Skeletal muscle tissue (tissue), 4 donors: ENCODE results near the gene POLR3C. TPM values are rescaled to one million over a fixed set of nuclear protein-coding genes. Genes with fewer than 3 reads are reported as not detected.

Experiments used
- H3K27ac ChIP-seq: one replicate; pipeline ENCODE4 v1.7.0; 2013; ENCODE audit warnings: mild to moderate bottlenecking, low read depth, low read length, inconsistent platforms
- H3K27me3 ChIP-seq, 3 donors: one replicate each; pipeline ENCODE4 v1.7.0; 2013; ENCODE audit warnings: low read length in 3 of 3; ENCODE audit not compliant: control insufficient read depth in 3 of 3, insufficient read depth in 3 of 3
- H3K36me3 ChIP-seq, 3 donors: one replicate each; pipeline ENCODE4 v1.7.0; 2013; ENCODE audit warnings: low read length in 3 of 3; ENCODE audit not compliant: control insufficient read depth in 3 of 3, insufficient read depth in 3 of 3
- H3K4me1 ChIP-seq, 3 donors: one replicate each; pipeline ENCODE4 v1.7.0; 2013; ENCODE audit warnings: low read length in 3 of 3, mild to moderate bottlenecking in 3 of 3; ENCODE audit not compliant: control insufficient read depth in 3 of 3, insufficient read depth in 3 of 3
- H3K4me3 ChIP-seq, 3 donors: one replicate each; pipeline ENCODE4 v1.7.0; 2013; ENCODE audit warnings: low read length in 3 of 3
- H3K9ac ChIP-seq, 3 donors: one replicate each; pipeline ENCODE4 v1.7.0; 2013; ENCODE audit warnings: low read length in 3 of 3, mild to moderate bottlenecking in 3 of 3, moderate library complexity in 2 of 3, low read depth in 1 of 3
- H3K9me3 ChIP-seq, 3 donors: one replicate each; pipeline ENCODE4 v1.7.0; 2013; ENCODE audit warnings: low read length in 3 of 3; ENCODE audit not compliant: control insufficient read depth in 3 of 3
- total RNA-seq: library from RNA; depleted of rRNA; stranded (reverse); fragments of >200 nt; gene quantifications from one replicate; pipeline ENCODE4 v1.2.3, GENCODE V29; 2014
- donor health status: Osteomylitis.

The POLR3C gene
- total RNA-seq, 1 donor from 2014 or later: 22.4 TPM

DNA sequence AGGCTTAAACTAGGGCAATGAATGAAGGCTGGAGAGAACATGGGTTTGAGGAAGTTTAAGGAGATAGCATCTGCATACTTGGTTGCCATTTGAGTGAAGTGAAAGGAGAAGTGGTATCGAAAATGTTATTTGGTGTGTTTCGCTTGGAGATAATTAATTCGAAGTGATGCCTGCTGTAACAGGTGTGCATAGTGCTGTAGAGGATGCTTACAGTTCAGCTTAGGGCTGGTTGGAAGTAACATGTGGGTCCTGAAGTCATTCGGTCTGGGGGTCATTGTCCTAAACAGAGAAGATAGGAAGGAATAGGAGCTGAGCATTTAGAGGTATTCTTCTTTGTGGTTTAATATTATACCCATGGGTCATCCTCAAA, 21.1 kb downstream of the POLR3C start:
- Histone ChIP-seq H3K9ac (peak overlapping the region; percentile 75 to 92 (median 75)), H3K9me3 (no peaks in the 10 kb centered on the region), H3K36me3 (peaks cover 28 to 49% (median 38%) of the 10 kb centered on the region in 3 donors), H3K4me1 (peaks cover 9 to 17% (median 10%) of the 10 kb centered on the region in 3 donors), H3K27me3 (no peaks in the 10 kb centered on the region), H3K4me3 (peak overlapping the region; percentile 72 to 85 (median 77)), H3K27ac (peak overlapping the region; percentile 48)

DNA sequence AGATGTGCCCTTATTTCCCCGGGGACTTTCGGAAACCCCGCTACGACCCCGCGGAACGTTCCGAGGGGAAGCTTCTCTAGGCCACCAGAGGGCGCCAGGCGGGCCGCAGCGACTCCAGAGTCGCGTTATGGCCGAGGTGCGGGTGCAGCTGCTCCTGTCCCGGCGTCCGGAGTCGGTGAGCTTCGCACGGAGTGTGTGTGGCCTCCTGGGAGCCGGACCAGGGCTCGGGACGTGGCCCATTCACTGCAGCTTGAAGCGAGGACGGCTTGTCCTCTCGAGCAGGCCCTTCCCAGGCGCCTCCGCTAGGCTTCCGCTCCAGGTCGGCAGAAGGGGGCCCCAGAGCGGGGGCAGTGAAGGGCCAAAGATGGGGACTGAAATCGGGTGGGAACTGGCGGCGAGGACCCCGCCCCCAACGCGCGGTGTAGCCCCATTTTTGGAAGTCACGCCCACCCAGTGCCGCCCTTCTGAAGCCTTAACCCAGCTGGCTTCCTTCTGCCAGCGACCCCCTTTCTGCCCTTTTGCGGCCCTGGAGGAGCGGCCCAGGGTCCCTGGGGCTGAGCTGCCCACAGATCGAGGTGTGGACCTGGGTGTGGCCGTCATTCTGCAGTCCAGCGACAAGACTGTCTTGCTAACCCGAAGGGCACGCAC, 21.6 kb downstream of the POLR3C start, which contains the start of gene NUDT17:
Gene NUDT17, plus strand, starts transcription at position 117 of the 648 bp plus-strand sequence. Its CDS starts 11 bp downstream, at position 128.
- Histone ChIP-seq H3K4me3 (peak within 1 kb of the TSS; percentile 72 to 85 (median 77)), H3K9ac (peak within 1 kb of the TSS; percentile 75 to 92 (median 75)), H3K27me3 (no peaks in the 10 kb centered on the region), H3K4me1 (peaks cover 9 to 17% (median 10%) of the 10 kb centered on the region in 3 donors), H3K9me3 (no peaks in the 10 kb centered on the region), H3K36me3 (peaks cover 32 to 51% (median 41%) of the 10 kb centered on the region in 3 donors), H3K27ac (peak within 1 kb of the TSS; percentile 48)

DNA sequence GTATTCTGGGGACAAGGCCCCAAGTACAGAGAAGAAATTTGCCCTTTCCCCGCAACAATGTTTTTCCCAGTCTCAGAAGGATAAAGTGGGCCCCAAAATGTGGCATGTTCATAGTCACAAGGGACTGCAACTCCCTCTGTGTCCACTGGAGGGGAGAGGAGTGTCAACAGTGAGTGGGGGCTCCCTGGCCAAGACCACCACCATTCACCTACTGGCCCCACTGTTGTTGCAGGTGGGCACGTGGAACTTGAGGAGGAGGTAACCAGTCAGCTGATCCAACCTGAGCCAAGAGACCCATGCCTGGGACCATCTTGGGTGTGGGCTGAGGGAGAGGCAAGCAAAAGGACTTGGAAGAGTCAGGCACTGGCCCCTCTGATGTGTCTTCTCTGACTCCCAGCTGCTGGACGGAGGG, 22.2 kb downstream of the POLR3C start:
- peak overlapping the region; percentile 48 for H3K27ac ChIP-seq
- peak overlapping the region in 2 of 3 donors; percentile 75 to 92 for H3K9ac ChIP-seq
- peak overlapping the region; percentile 72 to 85 (median 77) for H3K4me3 ChIP-seq
- peaks cover 9 to 17% (median 10%) of the 10 kb centered on the region in 3 donors for H3K4me1 ChIP-seq
- H3K9me3 ChIP-seq: no peaks in the 10 kb centered on the region
- no peaks in the 10 kb centered on the region for H3K27me3 ChIP-seq
- peaks cover 31 to 51% (median 40%) of the 10 kb centered on the region in 3 donors for H3K36me3 ChIP-seq

DNA sequence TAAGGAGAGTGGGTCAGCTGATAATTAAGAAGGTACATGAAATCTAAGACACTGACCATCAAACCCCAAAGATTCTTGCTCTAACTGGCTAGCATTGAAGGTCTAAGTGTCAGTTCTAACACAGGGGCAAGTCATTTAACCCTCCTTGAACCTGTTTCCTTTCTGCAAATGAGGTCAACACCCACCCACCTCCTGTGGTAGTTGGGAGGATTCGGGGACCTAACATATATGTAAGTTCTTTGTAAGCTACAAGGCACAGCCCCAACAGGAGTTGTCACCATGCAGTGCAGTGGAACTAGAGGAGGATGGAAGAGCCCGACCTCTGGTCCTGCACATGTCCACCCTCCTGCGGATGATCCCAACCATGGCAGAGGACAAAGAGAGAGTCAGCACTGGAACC, 23.8 kb downstream of the POLR3C start:
- Histone ChIP-seq H3K27me3 (no peaks in the 10 kb centered on the region), H3K9ac (no peak overlapping the region), H3K4me1 (peaks cover 9 to 17% (median 10%) of the 10 kb centered on the region in 3 donors), H3K36me3 (peaks cover 22 to 47% (median 36%) of the 10 kb centered on the region in 3 donors), H3K4me3 (no peak overlapping the region), H3K9me3 (no peaks in the 10 kb centered on the region), H3K27ac (no peak overlapping the region)

DNA sequence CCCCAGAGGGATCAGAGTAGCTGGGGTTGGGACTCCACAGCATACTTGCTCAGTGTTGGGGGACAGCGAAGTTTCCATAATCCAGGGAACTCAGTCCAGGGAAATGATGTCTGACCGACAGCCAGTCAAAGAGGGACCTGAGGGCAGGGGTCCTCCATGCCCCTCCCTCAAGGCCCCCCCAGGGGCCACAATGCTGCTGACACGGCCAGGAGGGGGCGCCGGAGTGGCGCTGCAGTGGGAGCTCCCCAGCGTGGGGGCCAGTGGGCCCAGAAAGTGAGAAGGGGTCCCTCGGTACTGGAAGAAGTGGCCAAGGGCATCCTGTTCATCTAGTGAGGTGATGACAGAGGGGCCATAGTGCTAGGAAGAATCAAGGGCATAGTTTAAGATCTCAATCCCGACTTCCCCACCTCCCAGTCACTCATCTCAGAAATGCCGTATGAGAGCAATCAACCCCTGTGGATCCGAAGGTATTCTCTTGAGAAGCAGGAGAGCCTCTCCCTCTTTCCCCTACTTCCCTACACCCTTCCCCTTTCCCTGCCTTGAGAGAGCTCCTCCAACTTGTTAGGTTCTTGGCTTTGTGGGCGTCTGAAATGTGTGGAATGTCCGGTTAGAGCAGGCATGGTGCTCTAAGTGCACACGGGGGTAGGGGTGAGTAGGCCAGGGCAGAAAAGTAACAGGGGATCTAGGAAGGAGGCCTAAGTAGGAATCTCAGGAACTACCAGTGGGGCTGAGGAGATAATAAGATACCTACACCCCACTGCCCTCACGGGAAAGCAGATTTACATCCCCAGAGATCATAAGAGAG, 25.6 kb downstream of the POLR3C start:
- H3K27ac ChIP-seq: no peak overlapping the region
- peaks cover 35 to 55% (median 50%) of the 10 kb centered on the region in 3 donors for H3K36me3 ChIP-seq
- H3K9ac ChIP-seq: no peak overlapping the region
- no peaks in the 10 kb centered on the region for H3K27me3 ChIP-seq
- peaks cover 6 to 17% (median 10%) of the 10 kb centered on the region in 3 donors for H3K4me1 ChIP-seq
- no peak overlapping the region for H3K4me3 ChIP-seq
- no peaks in the 10 kb centered on the region for H3K9me3 ChIP-seq

DNA sequence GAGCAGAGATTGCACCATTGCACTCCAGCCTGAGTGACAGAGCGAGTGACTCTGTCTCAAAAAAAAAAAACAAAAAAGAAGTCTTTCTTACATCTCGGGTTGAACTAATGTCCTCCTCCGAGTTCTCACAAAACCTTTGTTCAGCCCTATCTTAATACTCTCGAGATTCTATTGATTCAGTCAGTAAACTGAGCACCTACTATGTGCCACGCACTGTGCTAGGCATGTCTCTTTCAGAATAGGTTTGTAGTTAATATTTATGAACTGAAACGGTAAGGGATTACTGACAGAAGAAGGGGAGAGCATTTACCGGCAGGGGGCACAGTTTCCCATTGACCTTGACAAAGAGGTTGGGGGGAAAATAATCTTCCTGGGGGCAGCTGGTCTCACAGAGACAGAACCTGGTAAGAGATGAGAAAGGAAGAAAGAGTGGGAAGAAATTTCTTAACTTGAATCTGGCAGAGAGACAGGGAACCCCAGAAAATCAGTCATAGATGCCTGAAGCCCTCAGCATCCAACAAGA, 31.5 kb downstream of the POLR3C start:
- Histone ChIP-seq H3K36me3 (peaks cover 41 to 54% (median 47%) of the 10 kb centered on the region in 3 donors), H3K27me3 (no peaks in the 10 kb centered on the region), H3K9ac (no peak overlapping the region), H3K9me3 (no peaks in the 10 kb centered on the region), H3K27ac (no peak overlapping the region), H3K4me3 (no peak overlapping the region), H3K4me1 (peaks cover 16 to 26% (median 17%) of the 10 kb centered on the region in 3 donors)

DNA sequence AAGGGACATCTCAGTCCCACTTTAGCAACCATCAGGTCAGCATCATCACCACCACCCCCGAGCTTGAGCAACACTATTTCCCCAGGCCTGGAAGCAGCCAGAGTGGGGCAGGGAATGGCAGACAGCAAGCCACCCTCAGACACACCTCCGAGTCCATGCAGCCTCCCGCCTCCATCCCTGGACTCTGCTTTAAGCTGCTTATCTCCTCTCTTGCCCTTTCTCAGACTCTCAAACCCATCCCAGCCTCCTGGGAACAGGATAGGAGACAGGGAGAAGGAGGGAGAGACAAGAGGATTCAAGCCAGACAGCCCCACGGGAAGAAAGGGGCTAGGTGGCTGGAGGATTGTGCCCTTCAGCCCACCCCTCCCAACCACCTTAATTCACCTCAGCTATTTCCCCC, 33.2 kb downstream of the POLR3C start:
- no peaks in the 10 kb centered on the region for H3K27me3 ChIP-seq
- H3K9me3 ChIP-seq: no peaks in the 10 kb centered on the region
- H3K9ac ChIP-seq: peak overlapping the region in 1 of 3 donors; percentile 54
- no peak overlapping the region for H3K4me3 ChIP-seq
- H3K36me3 ChIP-seq: peaks cover 35 to 43% (median 39%) of the 10 kb centered on the region in 3 donors
- H3K27ac ChIP-seq: no peak overlapping the region
- peaks cover 16 to 26% (median 17%) of the 10 kb centered on the region in 3 donors for H3K4me1 ChIP-seq

DNA sequence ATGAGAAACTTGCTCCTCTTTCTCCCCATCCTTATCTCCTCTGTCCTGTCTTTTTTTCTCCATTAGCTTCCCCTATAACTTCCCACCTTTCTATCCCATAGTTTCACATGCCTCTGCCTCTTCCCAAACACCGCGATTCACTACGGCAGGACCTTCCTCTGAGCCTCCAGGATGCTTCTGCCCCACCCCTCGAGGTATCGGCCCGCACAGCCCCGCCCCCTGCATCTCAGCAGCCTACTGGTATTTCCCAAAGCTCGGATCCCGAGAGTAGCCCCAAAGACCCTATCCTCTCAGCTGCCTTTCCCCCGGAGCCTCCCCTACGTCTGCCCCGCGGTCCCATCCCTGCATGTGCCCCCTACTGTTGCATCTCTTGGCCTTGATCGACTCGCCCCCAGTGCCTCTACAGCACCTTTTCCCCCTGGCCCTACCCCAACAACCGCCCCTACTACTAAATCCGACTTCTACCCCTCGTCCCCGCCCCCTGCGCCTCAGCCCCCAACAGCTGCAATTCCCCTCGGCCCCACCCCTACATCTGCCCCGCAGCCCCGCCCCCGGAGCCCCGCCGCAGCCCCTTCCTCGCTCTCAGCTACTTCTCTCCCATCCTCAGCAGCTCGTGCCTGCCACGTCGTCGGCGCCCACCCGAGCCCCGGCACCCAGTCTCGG, 34.4 kb downstream of the POLR3C start:
- Histone ChIP-seq H3K36me3 (peaks cover 31 to 35% (median 31%) of the 10 kb centered on the region in 3 donors), H3K9ac (peak overlapping the region; percentile 81 to 89 (median 88)), H3K9me3 (no peaks in the 10 kb centered on the region)

DNA sequence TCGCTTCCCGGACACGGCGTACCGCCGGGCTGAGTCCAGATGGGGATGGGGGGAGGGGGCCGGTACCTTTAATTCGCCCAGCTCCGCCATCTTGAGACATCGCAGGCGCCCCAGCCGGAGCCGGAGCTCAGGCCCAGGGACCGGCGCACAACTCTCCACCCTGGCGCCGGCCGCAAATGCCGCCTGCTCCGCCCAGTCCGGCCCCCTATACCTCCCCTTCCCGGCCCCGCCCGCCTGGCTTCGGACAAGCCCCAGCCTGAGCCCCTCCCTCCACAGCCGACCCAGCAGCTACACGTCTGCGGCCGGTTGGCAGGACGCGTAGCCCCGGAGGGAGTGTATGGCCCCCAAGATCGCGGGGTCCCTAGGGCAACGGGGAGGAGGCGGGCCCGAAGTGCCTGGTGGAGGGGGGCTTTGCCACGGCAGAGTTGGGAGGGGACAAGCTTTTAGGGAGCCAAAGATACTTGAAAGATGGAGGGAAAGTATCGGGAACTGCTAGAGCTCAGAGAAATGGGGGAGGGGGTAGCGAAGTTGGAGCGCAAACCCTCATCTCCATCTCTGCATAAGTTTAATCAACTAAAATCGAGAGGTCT, 35.0 kb downstream of the POLR3C start, which contains the start of gene PIAS3:
Gene PIAS3, minus strand, starts transcription at position 181 of the 590 bp plus-strand sequence. Its CDS starts 91 bp downstream, at position 90.
- peaks cover 16 to 26% (median 17%) of the 10 kb centered on the region in 3 donors for H3K4me1 ChIP-seq
- peaks cover 25 to 28% (median 26%) of the 10 kb centered on the region in 3 donors for H3K36me3 ChIP-seq
- no peaks in the 10 kb centered on the region for H3K27me3 ChIP-seq
- H3K4me3 ChIP-seq: peak within 1 kb of the TSS; percentile 93 to 97 (median 97)
- peak within 1 kb of the TSS; percentile 81 to 89 (median 88) for H3K9ac ChIP-seq
- H3K9me3 ChIP-seq: no peaks in the 10 kb centered on the region
- peak within 1 kb of the TSS; percentile 83 for H3K27ac ChIP-seq

More for the DNA sequence above, 34.4 kb downstream of the POLR3C start:
- Histone ChIP-seq H3K4me3 (peak overlapping the region; percentile 93 to 97 (median 97)), H3K27ac (peak overlapping the region; percentile 83), H3K27me3 (no peaks in the 10 kb centered on the region), H3K4me1 (peaks cover 16 to 26% (median 17%) of the 10 kb centered on the region in 3 donors)
